Small intestine (tissue), 7 donors: Measurements from ENCODE around the gene PPP1R9A. TPM values are rescaled to one million over a fixed set of nuclear protein-coding genes. Genes with fewer than 3 reads are reported as not detected.

Source experiments
- DNase-seq, 2 donors: peaks; one replicate each; pipeline versions ENCODE4 v3.0.0 to v3.0.0-alpha.2; 2013
- FAIRE-seq: peaks from 2 replicates; lab custom pipeline; 2012; peaks lifted over from hg19 to GRCh38; lab: Jason Lieb, UNC
- H3K27ac ChIP-seq, 3 donors: one replicate each; pipeline ENCODE4 v1.5.1; 2013; ENCODE audit warnings: low read length in 2 of 3, mild to moderate bottlenecking in 2 of 3, control low read depth in 1 of 3, inconsistent platforms in 1 of 3, low read depth in 1 of 3, moderate library complexity in 1 of 3
- H3K27me3 ChIP-seq, 3 donors: one replicate each; pipeline ENCODE4 v1.6.1; 2013; ENCODE audit warnings: low read length in 3 of 3, inconsistent platforms in 1 of 3; ENCODE audit not compliant: control insufficient read depth in 3 of 3, insufficient read depth in 3 of 3
- H3K36me3 ChIP-seq, 3 donors: one replicate each; pipeline ENCODE4 v1.6.1; 2013; ENCODE audit warnings: low read length in 3 of 3, inconsistent platforms in 1 of 3, low read depth in 1 of 3, mild to moderate bottlenecking in 1 of 3, moderate library complexity in 1 of 3; ENCODE audit not compliant: control insufficient read depth in 3 of 3, insufficient read depth in 2 of 3
- H3K4me1 ChIP-seq, 3 donors: one replicate each; pipeline ENCODE4 v1.6.1; 2013; ENCODE audit warnings: low read length in 2 of 3, inconsistent platforms in 1 of 3, low read depth in 1 of 3, mild to moderate bottlenecking in 1 of 3, moderate library complexity in 1 of 3; ENCODE audit not compliant: control insufficient read depth in 3 of 3, insufficient read depth in 2 of 3
- H3K4me3 ChIP-seq, 3 donors: one replicate each; pipeline ENCODE4 v1.5.1; 2013; ENCODE audit warnings: low read length in 3 of 3, control low read depth in 1 of 3, inconsistent platforms in 1 of 3, low read depth in 1 of 3, mild to moderate bottlenecking in 1 of 3, moderate library complexity in 1 of 3
- H3K9me3 ChIP-seq, 2 donors: one replicate each; pipeline ENCODE4 v1.6.1; 2013; ENCODE audit warnings: low read depth in 1 of 2, low read length in 1 of 2; ENCODE audit not compliant: control insufficient read depth in 2 of 2, insufficient read depth in 1 of 2
- WGBS, 3 donors: extraction: QIAGEN DNeasy Blood & Tissue Kit; methylation state at CpG; one replicate each; pipeline ENCODE4 v1.1.7; 2013; 5-methylcytosine and 5-hydroxymethylcytosine counted together
- polyA plus RNA-seq, 4 donors: library from polyadenylated mRNA; stranded (reverse) in 3 of 4; unstranded in 1 of 4; fragments of 200-250 nt in 3 of 4; fragments of 120-200 nt in 1 of 4; gene quantifications; one replicate each; pipeline versions ENCODE4 v1.2.1 to v1.2.3, GENCODE V29; 2013
- donor health status: healthy with polysubstance abuse.
- donor health status: control.
- donor health status: control.
- donor health status: Bipolar disorder and iron deficiency.
- donor health status: healthy.

The PPP1R9A gene
- polyA plus RNA-seq, 4 donors = 0.27 to 13.3 (median 1.6) TPM

DNA sequence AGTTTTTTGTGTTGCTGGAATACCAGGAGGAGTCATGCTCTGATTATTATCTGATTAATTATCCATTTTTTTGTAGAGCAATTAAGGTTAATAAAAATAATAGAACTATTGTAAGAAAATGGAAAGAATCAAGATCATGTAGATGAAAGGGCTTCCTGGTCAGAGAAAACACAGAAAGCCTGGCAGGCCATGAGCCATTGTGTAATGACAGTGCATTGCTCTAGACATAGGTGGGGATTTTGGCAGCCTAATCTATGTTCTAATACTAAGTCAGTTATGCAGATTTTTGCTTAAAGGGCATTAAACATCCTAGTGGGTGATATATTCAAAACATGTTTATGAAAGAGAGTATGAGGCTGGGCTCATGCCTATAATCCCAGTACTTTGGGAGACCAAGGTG lies 198.2 kb downstream of the PPP1R9A start:
- H3K4me3 ChIP-seq = no peak overlapping the region
- no peaks in the 10 kb centered on the region for H3K9me3 ChIP-seq

DNA sequence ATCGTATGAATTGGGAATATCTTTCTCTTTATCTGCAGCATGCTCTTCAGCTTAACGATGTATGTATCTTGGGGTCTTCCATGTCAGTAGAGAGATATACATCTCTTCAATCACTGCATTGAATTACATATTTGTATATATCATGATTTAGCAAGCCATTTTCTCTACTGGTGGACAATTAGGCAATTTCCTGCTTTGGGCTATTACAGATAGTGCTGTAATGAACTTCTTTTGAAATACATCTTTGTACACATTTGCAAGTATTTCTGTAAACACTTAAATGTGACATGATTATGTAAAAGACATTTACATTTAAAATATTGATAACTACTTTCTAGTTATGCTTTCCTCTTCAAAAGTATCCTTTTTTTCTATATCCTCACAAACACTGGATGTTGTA lies 199.0 kb downstream of the PPP1R9A start:
- 91 to 96% (median 94%) methylated on average over 2 of the region's 2 CpGs for WGBS, 3 donors
- H3K36me3 ChIP-seq = no peaks in the 10 kb centered on the region
- H3K9me3 ChIP-seq = no peaks in the 10 kb centered on the region
- DNase-seq (no peak), FAIRE-seq (no peak)
- H3K27me3 ChIP-seq = no peaks in the 10 kb centered on the region
- peaks cover 0 to 6% (median 0%) of the 10 kb centered on the region in 3 donors for H3K4me1 ChIP-seq
- H3K4me3 ChIP-seq = no peak overlapping the region
- H3K27ac ChIP-seq = no peak overlapping the region

More for the DNA sequence above, 198.2 kb downstream of the PPP1R9A start:
- Histone ChIP-seq H3K4me1 (peaks cover 0 to 6% (median 0%) of the 10 kb centered on the region in 3 donors), H3K36me3 (no peaks in the 10 kb centered on the region), H3K27me3 (no peaks in the 10 kb centered on the region), H3K27ac (no peak overlapping the region)
- no peak for DNase-seq
- no peak for FAIRE-seq

DNA sequence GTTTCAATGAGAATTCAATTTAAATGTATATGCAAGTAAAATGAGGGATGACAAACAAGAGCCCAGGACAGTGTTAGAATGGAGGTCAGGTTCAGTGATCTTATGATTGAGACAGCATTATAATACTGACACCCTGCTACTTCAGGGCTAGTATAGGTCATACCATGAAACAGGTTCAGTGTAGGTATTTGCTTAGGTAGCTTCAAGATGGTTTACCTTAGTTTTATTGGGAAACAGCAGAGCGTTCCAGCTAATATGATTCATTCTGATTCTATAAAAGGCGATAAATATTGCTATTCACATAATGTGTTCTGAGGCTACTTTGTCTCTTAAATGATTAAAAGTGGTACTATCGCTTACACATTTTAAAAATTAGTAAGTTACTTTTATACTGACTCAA lies 203.3 kb downstream of the PPP1R9A start:
- WGBS, 3 donors = 88 to 94% (median 93%) methylated on average over 3 of the region's 3 CpGs
- no peak for FAIRE-seq

DNA sequence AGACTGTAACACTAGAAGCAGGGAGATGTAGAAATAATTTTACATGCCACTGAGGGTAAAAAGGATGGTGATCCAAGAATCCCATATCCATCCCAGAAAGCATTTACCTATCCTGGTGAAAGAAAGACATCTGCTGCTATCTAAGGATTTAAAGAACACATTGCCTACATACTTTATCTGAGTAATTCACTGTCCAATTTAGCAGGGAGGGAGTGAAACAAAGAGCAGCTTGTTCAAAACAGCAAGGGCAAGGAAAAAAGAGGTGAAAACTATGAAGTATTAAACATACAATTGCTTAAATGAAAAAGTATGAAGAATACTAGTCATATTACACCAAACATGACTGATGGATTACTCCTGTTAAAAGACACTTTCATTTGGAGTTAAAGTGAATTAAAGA lies 206.2 kb downstream of the PPP1R9A start:
- Histone ChIP-seq H3K4me1 (no peaks in the 10 kb centered on the region), H3K36me3 (peaks cover 0 to under 1% (median 0%) of the 10 kb centered on the region in 3 donors), H3K4me3 (no peak overlapping the region), H3K9me3 (no peaks in the 10 kb centered on the region), H3K27ac (no peak overlapping the region), H3K27me3 (no peaks in the 10 kb centered on the region)
- DNase-seq (no peak), FAIRE-seq (no peak)

More for the DNA sequence above, 203.3 kb downstream of the PPP1R9A start:
- Histone ChIP-seq H3K27me3 (no peaks in the 10 kb centered on the region), H3K27ac (no peak overlapping the region), H3K4me3 (no peak overlapping the region), H3K4me1 (no peaks in the 10 kb centered on the region), H3K36me3 (no peaks in the 10 kb centered on the region), H3K9me3 (no peaks in the 10 kb centered on the region)
- no peak for DNase-seq

DNA sequence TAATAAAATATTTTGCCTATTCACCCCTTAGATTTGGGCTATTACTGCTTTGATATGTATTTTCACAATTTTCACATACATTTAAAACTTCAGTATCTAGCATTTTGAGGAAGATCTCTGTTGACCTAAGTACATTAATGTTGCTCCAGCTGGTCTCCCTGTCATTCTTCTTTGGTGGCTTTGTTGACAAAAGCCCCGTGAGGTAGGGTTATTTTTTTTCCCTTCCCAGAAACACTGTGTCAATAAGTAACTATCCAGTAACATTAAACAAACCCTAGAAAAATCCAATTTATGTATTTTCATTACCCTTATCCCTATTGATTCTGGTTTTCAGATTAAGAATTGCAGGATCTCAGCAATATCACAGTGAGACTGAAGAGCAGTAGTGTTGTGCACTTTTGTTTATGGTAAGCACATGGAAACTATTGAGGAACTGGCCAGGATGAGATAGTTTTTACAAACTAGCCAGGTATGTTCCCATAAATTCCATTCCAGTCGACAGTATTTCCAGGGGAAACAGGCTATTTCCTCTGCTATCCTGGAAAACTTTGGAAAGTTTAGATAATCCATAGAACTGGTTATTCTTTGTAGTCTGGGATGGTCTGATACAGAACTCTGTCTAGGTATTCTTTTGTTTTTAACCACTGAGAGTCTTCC lies 218.8 kb downstream of the PPP1R9A start:
- DNase-seq = no peak
- Histone ChIP-seq H3K4me3 (no peak overlapping the region), H3K27me3 (no peaks in the 10 kb centered on the region), H3K9me3 (peaks cover 0 to 10% of the 10 kb centered on the region in 2 donors), H3K4me1 (no peaks in the 10 kb centered on the region), H3K27ac (no peak overlapping the region), H3K36me3 (peaks cover 0 to 3% (median 0%) of the 10 kb centered on the region in 3 donors)
- FAIRE-seq = no peak
- 50 to 67% (median 59%) methylated on average over 2 of the region's 2 CpGs for WGBS, 3 donors

DNA sequence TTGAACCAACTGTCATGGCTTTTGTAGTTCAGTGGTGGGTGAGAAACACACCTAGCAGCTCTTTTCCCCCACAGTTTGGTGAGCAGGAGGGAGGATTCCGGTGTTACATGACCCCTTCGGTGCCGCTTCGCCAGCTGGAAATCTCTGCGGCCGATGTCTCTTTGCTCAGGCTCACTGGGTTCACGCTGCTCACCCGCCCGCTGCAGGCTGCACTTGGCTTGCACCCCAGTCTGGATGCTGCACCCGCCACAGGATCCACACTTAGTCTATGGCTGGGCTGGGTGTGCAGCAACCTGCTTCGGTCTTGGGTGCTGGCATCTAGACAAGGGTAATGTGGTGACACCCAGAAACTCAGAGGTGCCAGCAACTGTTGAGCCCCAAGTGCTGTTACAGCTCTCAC lies 225.1 kb downstream of the PPP1R9A start:
- 93 to 96% (median 93%) methylated on average over 11 of the region's 11 CpGs for WGBS, 3 donors
- no peaks in the 10 kb centered on the region for H3K27me3 ChIP-seq
- no peak overlapping the region for H3K4me3 ChIP-seq
- peaks cover 0 to 16% of the 10 kb centered on the region in 2 donors for H3K9me3 ChIP-seq
- H3K27ac ChIP-seq = no peak overlapping the region
- H3K36me3 ChIP-seq = peaks cover 0 to 8% (median 0%) of the 10 kb centered on the region in 3 donors
- DNase-seq (no peak), FAIRE-seq (no peak)
- H3K4me1 ChIP-seq = no peaks in the 10 kb centered on the region

DNA sequence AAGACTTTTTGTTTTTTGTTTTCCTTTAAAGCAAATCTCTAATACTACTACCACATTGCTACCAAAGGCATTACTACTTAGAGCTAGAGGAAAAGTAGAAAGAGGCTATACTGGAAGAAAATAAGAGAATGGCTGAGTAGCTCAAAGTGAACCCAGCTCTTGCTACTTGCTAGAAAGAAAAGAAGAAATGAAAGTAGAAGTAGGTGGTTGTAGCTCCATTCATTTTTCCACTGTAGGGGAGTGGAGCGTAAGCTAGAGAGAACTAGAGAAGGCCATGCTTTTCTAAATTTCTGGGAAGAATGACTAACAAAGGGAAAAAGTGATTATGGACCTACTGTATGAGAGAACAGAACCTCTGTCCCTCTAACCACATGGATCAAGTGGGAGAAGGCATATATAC lies 232.5 kb downstream of the PPP1R9A start:
- Histone ChIP-seq H3K36me3 (no peaks in the 10 kb centered on the region), H3K4me1 (no peaks in the 10 kb centered on the region), H3K4me3 (no peak overlapping the region), H3K27ac (no peak overlapping the region), H3K27me3 (no peaks in the 10 kb centered on the region), H3K9me3 (no peaks in the 10 kb centered on the region)
- FAIRE-seq (no peak), DNase-seq (no peak)
- WGBS, 3 donors = 87 to 93% (median 90%) methylated on average over 1 of the region's 1 CpG

DNA sequence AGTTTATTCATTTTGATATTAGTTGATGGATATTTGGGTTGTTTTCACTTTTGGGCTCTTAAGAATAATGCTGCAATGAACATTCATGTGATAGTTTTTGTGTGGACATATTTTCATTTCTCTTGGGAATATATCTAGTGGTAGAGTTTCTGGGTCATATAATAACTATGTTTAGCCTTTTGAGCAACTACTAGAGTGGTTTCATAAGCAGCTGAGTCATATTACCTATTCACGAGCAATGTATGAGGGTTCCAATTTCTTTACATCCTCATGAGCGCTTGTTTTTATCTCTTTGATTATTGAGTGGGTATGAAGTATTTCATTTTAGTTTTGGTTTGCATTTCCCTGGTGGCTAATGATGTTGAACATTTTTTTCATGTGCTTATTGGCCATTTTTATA lies 234.4 kb downstream of the PPP1R9A start:
- no peak overlapping the region for H3K4me3 ChIP-seq
- no peaks in the 10 kb centered on the region for H3K9me3 ChIP-seq
- 89 to 90% (median 90%) methylated on average over 2 of the region's 2 CpGs for WGBS, 3 donors
- no peak for DNase-seq
- no peaks in the 10 kb centered on the region for H3K27me3 ChIP-seq
- no peaks in the 10 kb centered on the region for H3K4me1 ChIP-seq
- FAIRE-seq = no peak
- no peaks in the 10 kb centered on the region for H3K36me3 ChIP-seq
- no peak overlapping the region for H3K27ac ChIP-seq

DNA sequence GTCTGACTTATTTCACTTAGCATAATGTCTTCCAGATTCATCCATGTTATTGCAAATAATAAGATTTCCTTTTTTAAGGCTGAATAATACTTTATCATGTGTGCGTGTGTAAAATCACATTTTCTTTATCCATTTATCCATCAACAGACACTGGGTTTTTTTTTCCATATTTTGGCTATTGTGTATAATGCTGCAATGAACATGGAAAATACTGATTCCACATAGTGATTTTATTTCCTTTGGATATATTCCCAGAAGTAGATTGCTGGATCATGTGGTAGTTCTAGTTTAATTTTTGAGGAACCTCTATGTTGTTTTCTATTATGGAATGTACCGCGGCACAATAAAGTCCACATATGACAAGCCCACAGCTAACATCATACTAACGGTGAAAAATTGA lies 236.9 kb downstream of the PPP1R9A start:
- H3K27ac ChIP-seq = no peak overlapping the region
- no peak for DNase-seq
- H3K36me3 ChIP-seq = no peaks in the 10 kb centered on the region
- 97 to 98% (median 97%) methylated on average over 4 of the region's 4 CpGs for WGBS, 3 donors
- no peaks in the 10 kb centered on the region for H3K27me3 ChIP-seq
- H3K9me3 ChIP-seq = peaks cover 0 to 4% of the 10 kb centered on the region in 2 donors
- no peak overlapping the region for H3K4me3 ChIP-seq
- FAIRE-seq = no peak
- no peaks in the 10 kb centered on the region for H3K4me1 ChIP-seq
